T-helper 1 cell (primary cell): ENCODE data around the gene SOX18.

Source experiments
- DNase-seq, 5 donors: peaks; one replicate each; pipeline ENCODE4 v3.0.0-alpha.2; 2012 to 2020

SOX18 gene

GRCh38 chr20:64080013-64080812 lies 30.8 kb upstream of the SOX18 start, which contains the start of gene OPRL1:
OPRL1 (plus strand) TSS chr20:64080082; CDS start chr20:64092721, 12,639 bp downstream.
- DNase-seq, result peak in 4 of 5 donors; percentile 39 to 56 (median 50)

GRCh38 chr20:64079273-64080012 lies 30.0 kb upstream of the SOX18 start, which contains the start of gene RGS19:
RGS19 (minus strand) TSS chr20:64079518; CDS start chr20:64076886, 2,632 bp downstream.
- peak; percentile 59 to 78 (median 64) for DNase-seq

GRCh38 chr20:64078934-64079272 lies 29.5 kb upstream of the SOX18 start:
- no peak for DNase-seq

GRCh38 chr20:64077876-64078551 lies 28.6 kb upstream of the SOX18 start:
- DNase-seq, result peak; percentile 39 to 84 (median 55)

- no peak for DNase-seq
Observed at GRCh38 chr20:64077541-64077875, 28.1 kb upstream of the SOX18 start.

- DNase-seq, result peak in 2 of 5 donors; percentile 25 to 51
Observed at GRCh38 chr20:64077094-64077493, 27.7 kb upstream of the SOX18 start.

DNA sequence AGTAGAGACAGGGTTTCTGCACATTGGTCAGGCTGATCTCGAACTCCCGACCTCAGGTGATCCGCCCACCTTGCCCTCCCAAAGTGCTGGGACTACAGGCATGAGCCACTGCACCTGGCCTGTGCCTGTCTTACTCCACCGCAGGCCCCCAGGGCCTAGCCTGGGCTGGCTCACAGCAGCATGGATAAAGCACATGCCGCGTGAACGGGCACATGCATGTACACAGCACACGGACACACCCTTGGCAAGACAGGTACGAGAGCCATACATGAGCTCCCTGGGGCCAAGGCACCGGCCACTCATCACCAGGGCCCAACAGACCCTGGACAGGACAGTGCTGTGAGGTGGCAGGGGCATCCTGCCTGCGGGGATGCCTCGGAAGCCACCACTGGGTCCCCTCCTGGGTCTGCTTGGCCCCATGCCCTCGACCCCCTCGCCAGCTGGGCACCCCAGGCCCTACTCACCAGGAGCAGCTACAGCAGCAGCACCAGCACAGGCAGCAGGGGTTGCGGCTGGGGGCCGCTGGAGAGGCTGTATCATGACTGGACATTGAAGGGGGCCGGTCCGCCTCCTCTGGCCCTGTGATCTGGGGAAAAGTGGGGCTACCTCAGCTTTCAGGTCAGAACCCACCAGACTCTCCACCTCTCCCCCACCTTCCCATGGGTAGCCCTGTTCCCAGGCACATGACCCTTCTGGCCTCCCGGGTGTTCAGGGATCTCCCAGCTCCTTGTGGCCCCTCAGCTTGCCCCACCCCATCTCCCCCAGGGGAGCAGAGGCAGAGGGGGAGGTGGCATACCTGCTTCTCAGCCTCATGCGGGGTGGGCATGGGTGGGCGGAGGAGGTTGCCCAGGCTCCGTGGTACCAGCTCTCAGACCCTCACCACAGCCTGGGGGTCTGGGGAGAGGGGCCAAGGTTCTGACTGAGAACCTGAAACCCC lies 26.9 kb upstream of the SOX18 start:
- no peak for DNase-seq

GRCh38 chr20:64075556-64075955 lies 26.1 kb upstream of the SOX18 start:
- no peak for DNase-seq

- DNase-seq, result no peak
Observed at GRCh38 chr20:64074963-64075362, 25.5 kb upstream of the SOX18 start.

GRCh38 chr20:64074184-64074789 lies 24.8 kb upstream of the SOX18 start:
- no peak for DNase-seq

GRCh38 chr20:64073476-64074183 lies 24.2 kb upstream of the SOX18 start:
- DNase-seq, result no peak

DNA sequence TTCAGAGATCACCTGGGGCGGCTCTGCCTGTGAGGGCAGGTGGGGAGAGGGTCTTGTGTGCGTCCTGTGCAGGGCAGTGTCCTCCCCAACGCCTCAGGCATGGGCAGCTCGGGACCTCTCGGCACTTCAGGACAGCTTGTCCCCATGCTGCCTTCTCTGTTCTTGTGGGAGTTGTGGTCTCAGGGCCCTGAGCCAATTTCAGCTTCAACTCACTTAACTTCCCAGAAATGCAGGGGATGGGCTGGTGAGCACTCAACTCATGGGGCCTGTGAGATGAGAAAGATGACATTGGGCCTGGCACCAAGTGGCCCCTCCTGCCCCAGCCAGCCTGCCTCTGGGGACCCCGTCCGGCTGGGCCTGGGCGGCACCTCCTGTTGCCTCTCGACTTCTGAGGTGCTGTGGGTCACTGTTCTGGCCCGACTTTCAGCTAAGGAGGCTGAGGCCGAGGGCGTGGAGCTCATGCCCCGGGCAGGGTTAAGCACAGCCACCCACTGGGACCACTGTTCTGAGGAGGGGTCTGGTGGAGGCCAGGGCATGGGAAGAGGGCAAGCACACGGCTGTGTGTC lies 23.1 kb upstream of the SOX18 start:
- DNase-seq, result no peak

GRCh38 chr20:64071341-64072332 lies 22.2 kb upstream of the SOX18 start:
- no peak for DNase-seq

GRCh38 chr20:64070244-64070993 lies 21.0 kb upstream of the SOX18 start:
- no peak for DNase-seq

DNA sequence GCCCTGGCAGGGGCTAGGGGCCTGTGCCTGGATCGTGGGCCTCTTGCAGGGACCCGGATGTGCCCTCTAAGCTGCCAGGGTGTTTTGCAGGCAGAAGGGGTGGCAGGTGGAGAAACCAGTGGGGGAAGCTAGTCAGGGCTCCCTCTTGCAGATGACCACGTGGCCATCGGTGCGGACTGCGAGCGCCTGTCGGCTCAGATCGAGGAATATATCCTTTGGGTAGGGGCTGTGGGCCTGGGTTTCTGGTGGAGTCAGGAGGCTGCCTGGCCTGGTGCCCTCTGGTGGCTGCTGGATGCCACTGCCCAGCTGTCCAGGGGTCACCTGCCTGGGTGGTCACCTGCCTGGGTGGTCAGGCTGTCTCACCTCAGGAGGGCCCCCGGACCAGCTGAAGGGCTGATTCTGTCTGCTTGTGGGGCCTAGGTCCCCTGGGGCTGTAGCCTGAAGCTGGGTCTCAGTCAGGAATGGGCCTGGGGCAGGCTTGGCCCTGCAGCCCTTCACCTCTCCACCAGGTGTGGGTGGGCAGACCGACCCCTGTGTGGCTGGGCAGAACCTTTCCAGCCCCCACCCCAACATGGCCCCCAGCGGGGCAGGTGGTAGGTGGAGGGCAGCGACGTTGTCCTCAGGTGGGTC lies 20.3 kb upstream of the SOX18 start:
- DNase-seq, result peak in 1 of 5 donors; percentile 31

GRCh38 chr20:64069209-64069613 lies 19.8 kb upstream of the SOX18 start:
- no peak for DNase-seq

DNA sequence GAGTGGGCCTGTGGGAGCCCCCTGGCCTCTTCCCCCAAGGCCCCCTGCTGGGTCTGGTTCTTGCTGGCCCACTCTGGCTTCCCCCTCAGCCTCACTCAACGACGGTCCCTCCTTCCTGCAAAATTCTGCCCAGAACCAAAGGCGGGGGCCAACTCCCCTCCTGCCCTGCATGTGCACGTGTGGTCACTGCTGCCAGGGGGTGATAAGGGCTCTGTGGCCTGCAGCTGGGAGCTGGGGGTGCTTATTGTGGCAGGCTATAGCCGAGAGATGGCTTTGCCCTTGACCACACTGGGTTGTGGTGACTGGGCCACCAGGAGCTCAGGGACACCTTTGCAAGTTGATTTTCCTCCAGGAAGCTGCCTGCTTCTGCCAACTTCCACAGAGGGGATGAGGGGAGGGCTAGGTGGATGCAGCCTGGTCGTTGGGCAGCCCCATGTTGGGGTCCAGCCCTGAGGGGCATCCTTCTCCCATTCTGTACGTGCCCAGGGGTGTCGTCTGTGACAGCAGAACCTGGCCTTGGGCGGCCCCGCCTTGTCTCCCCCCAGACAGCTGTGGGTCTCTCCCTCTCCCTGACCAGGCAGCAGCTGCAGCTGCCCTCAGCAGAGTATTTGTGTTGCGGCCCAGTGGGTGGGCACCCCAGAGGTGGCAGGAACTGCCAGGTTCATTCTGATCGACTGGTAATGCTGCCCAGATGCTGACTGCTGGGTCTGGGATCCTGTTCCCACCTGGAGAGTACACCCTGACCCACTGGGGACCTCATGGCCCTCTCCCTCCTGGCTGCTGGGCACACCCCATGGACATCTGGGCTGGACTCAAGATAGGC lies 19.2 kb upstream of the SOX18 start:
- no peak for DNase-seq
